Left lung (tissue), 10 donors: ENCODE data around the gene CXCL12. TPM values are rescaled to one million over a fixed set of nuclear protein-coding genes. Genes with fewer than 3 reads are reported as not detected.

Source experiments
- ATAC-seq: fragments of 200-7000 bp; cut with Tn5 transposase; one replicate; pipeline ENCODE4 v1.9.1; 2020; ENCODE audit warnings: moderate library complexity
- DNase-seq, 4 donors: peaks; one replicate each; pipeline ENCODE4 v3.0.0-alpha.2; 2013 to 2020
- H3K27ac ChIP-seq, 2 donors: fragments of 200-600 bp; sonication (generic) in 1 of 2; one replicate each; pipeline versions ENCODE4 v1.5.0 to v1.8.0; 2020 to 2021
- H3K27me3 ChIP-seq, 2 donors: fragments of 200-600 bp; sonication (generic) in 1 of 2; one replicate each; pipeline versions ENCODE4 v1.5.0 to v1.8.0; 2020 to 2021
- H3K36me3 ChIP-seq, 2 donors: fragments of 200-600 bp; sonication (generic) in 1 of 2; one replicate each; pipeline versions ENCODE4 v1.5.0 to v1.8.0; 2020 to 2021
- H3K4me1 ChIP-seq, 2 donors: fragments of 200-600 bp; one replicate each; pipeline ENCODE4 v1.8.0; 2021
- H3K4me3 ChIP-seq, 2 donors: fragments of 200-600 bp; sonication (generic) in 1 of 2; one replicate each; pipeline versions ENCODE4 v1.5.0 to v1.8.0; 2020 to 2021; ENCODE audit warnings: mild to moderate bottlenecking in 1 of 2
- H3K9me3 ChIP-seq, 2 donors: fragments of 200-600 bp; sonication (generic) in 1 of 2; one replicate each; pipeline versions ENCODE4 v1.5.0 to v1.8.0; 2020 to 2021
- CTCF ChIP-seq, 2 donors: fragments of 200-600 bp; sonication (generic) in 1 of 2; IDR thresholded peaks; one replicate each; pipeline versions ENCODE4 v1.5.0 to v1.8.0; 2021; ENCODE audit warnings: antibody characterized with exemption in 2 of 2
- intact Hi-C, 2 donors: fragments of 100-400 bp; cut with DNase I; formaldehyde crosslinking; loops; one replicate each; pipeline versions ENCODE4 v1.11.2 to v1.14.2; 2022
- polyA plus RNA-seq, 6 donors: library from polyadenylated mRNA; unstranded; fragments of 120-200 nt; gene quantifications; one replicate each; pipeline ENCODE4 v1.2.1, GENCODE V29; 2013; ENCODE audit not compliant: insufficient read length in 6 of 6
- total RNA-seq, 2 donors: library from RNA; stranded (reverse); fragmentation: NEBNext Ultra II Directional; extraction: Animal tissue kit (Norgen Biotek cat#: 25700); gene quantifications; one replicate each; pipeline ENCODE4 v1.2.1, GENCODE V29; 2021
- donor health status: DM: no; HTN: yes; CAD: no.
- donor health status: DM: no; HTN: no; CAD: no.

CXCL12 gene
- total and polyA plus RNA-seq, 8 donors, result 77.9 to 281 (median 188) TPM

- Histone ChIP-seq H3K27me3 (no peaks in the 10 kb centered on the region), H3K4me3 (no peak overlapping the region), H3K4me1 (no peaks in the 10 kb centered on the region), H3K36me3 (no peaks in the 10 kb centered on the region), H3K9me3 (no peaks in the 10 kb centered on the region), H3K27ac (no peak overlapping the region)
- TF ChIP-seq CTCF (IDR thresholded peaks at IDR 0.05), result no peak
- DNase-seq (no peak), ATAC-seq (no peak)
- intact Hi-C loops, result no loop called here
These were observed 40.2 kb downstream of the CXCL12 start for GRCh38 chr10:44344727-44345126.

GRCh38 chr10:44343843-44344242, 41.1 kb downstream of the CXCL12 start:
- ATAC-seq (no peak), DNase-seq (no peak)
- TF ChIP-seq CTCF (IDR thresholded peaks at IDR 0.05), result no peak
- Histone ChIP-seq H3K9me3 (no peaks in the 10 kb centered on the region), H3K27me3 (no peaks in the 10 kb centered on the region), H3K4me3 (no peak overlapping the region), H3K4me1 (no peaks in the 10 kb centered on the region), H3K27ac (no peak overlapping the region), H3K36me3 (no peaks in the 10 kb centered on the region)
- intact Hi-C loops, result no loop called here

- DNase-seq (no peak), ATAC-seq (no peak)
- Histone ChIP-seq H3K27me3 (no peaks in the 10 kb centered on the region), H3K36me3 (no peaks in the 10 kb centered on the region), H3K4me1 (no peaks in the 10 kb centered on the region), H3K4me3 (no peak overlapping the region), H3K27ac (no peak overlapping the region), H3K9me3 (no peaks in the 10 kb centered on the region)
- intact Hi-C loops, result no loop called here
- TF ChIP-seq CTCF (IDR thresholded peaks at IDR 0.05), result no peak
These were observed 43.0 kb downstream of the CXCL12 start for GRCh38 chr10:44341886-44342285.

- no peak for ATAC-seq
These were observed 44.3 kb downstream of the CXCL12 start for GRCh38 chr10:44340557-44340956.

GRCh38 chr10:44339218-44339617, 45.7 kb downstream of the CXCL12 start:
- DNase-seq (no peak), ATAC-seq (no peak)
- Histone ChIP-seq H3K9me3 (no peaks in the 10 kb centered on the region), H3K27ac (no peak overlapping the region), H3K27me3 (no peaks in the 10 kb centered on the region), H3K36me3 (no peaks in the 10 kb centered on the region), H3K4me1 (no peaks in the 10 kb centered on the region), H3K4me3 (no peak overlapping the region)
- TF ChIP-seq CTCF (IDR thresholded peaks at IDR 0.05), result no peak
- intact Hi-C loops, result no loop called here

More at GRCh38 chr10:44340557-44340956, 44.3 kb downstream of the CXCL12 start:
- intact Hi-C loops, result no loop called here
- no peaks in the 10 kb centered on the region for H3K27me3 ChIP-seq
- no peaks in the 10 kb centered on the region for H3K9me3 ChIP-seq
- no peaks in the 10 kb centered on the region for H3K4me1 ChIP-seq
- DNase-seq, result no peak
- no peak overlapping the region for H3K27ac ChIP-seq
- H3K4me3 ChIP-seq, result no peak overlapping the region
- no peak for TF ChIP-seq CTCF (IDR thresholded peaks at IDR 0.05)
- H3K36me3 ChIP-seq, result no peaks in the 10 kb centered on the region
